ENCODE data around the gene CHKA. TPM values are rescaled to one million over a fixed set of nuclear protein-coding genes. Genes with fewer than 3 reads are reported as not detected.

The CHKA gene
- total and polyA plus RNA-seq, 2 of the 8 experiments (the other 6 are each of a cell fraction or from before 2014, with no cell fraction given): 61.2 to 86.6 TPM

- TF ChIP-seq CHD7 (IDR thresholded peaks at IDR 0.05; ENCODE audit: insufficient replicate concordance, low read length) (no peak), SIN3A (conservative IDR thresholded peaks at IDR 0.05 in 1 of 2, IDR thresholded peaks at IDR 0.05 in 1 of 2; ENCODE audit: low read depth in 1 of 2, low read length in 2 of 2) (no peak), HDAC2 (IDR thresholded peaks at IDR 0.05; ENCODE audit: borderline replicate concordance in 1 of 2, low read depth in 2 of 2, low read length in 2 of 2) (no peak), JUND (IDR thresholded peaks at IDR 0.05; ENCODE audit: low read length) (no peak), ZNF274 (IDR thresholded peaks at IDR 0.05; ENCODE audit: borderline replicate concordance, extremely low read depth, low read length) (no peak), SIRT6 (IDR thresholded peaks at IDR 0.05; ENCODE audit: low read length) (no peak), USF2 (IDR thresholded peaks at IDR 0.05; ENCODE audit: low read length) (no peak)
Observed at GRCh38 chr11:68066742-68067141, 54.4 kb downstream of the CHKA start (continued).

Data from H1 (cell line).